Measurements from ENCODE around the gene CDC42BPA.

Gene CDC42BPA

DNA sequence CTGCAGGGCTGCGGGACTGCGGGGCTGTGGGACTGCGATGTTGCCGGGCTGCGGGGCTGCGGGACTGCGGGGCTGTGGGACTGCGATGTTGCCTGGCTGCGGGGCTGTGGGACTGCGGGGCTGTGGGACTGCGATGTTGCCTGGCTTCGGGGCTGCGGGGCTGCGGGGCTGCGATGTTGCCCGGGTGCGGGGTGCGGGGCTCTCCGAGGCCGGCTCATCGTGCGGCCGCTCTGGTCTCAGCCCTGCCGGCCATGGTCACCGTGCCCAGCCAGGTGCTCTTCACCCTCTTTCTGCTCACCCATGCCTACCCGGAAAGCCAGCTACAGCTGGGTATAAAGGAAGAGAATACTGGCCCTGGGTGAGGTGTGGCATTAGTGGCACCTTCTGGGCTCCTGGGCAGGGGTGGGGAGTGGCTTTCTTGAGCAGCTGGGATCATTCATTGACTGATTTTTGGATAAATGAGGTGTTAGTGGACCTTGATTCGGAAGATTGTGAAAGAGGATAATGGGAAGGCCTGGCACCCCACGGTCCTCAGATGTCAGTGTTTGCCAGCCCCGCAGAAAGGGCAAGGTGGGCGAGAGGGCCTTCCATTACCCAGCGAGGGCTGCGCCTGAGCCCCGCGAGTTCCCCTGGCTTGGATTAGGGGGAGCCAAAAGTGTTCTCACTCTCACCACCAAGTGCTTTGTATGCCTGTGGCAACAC lies 341.9 kb downstream of the CDC42BPA start:
- no peak overlapping the region for H3K4me3 ChIP-seq (ENCODE audit: low read length)
- TF ChIP-seq, protein P1, sequence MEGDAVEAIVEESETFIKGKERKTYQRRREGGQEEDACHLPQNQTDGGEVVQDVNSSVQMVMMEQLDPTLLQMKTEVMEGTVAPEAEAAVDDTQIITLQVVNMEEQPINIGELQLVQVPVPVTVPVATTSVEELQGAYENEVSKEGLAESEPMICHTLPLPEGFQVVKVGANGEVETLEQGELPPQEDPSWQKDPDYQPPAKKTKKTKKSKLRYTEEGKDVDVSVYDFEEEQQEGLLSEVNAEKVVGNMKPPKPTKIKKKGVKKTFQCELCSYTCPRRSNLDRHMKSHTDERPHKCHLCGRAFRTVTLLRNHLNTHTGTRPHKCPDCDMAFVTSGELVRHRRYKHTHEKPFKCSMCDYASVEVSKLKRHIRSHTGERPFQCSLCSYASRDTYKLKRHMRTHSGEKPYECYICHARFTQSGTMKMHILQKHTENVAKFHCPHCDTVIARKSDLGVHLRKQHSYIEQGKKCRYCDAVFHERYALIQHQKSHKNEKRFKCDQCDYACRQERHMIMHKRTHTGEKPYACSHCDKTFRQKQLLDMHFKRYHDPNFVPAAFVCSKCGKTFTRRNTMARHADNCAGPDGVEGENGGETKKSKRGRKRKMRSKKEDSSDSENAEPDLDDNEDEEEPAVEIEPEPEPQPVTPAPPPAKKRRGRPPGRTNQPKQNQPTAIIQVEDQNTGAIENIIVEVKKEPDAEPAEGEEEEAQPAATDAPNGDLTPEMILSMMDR (conservative IDR thresholded peaks at IDR 0.05; ENCODE audit: low read depth, low read length) = no peak
- DNase-seq (ENCODE audit: low read depth) = no peak

- H3K4me3 ChIP-seq (ENCODE audit: low read length) = no peak overlapping the region
- no peak for DNase-seq (ENCODE audit: low read depth)
- TF ChIP-seq, protein P1 (conservative IDR thresholded peaks at IDR 0.05; ENCODE audit: low read depth, low read length) = no peak
Measured at GRCh38 chr1:226975259-226976250, 342.7 kb downstream of the CDC42BPA start.

GRCh38 chr1:226974544-226975258 lies 343.6 kb downstream of the CDC42BPA start:
- no peak overlapping the region for H3K4me3 ChIP-seq (ENCODE audit: low read length)
- no peak for DNase-seq (ENCODE audit: low read depth)
- TF ChIP-seq, protein P1 (conservative IDR thresholded peaks at IDR 0.05; ENCODE audit: low read depth, low read length) = no peak

GRCh38 chr1:226973898-226974543 lies 344.3 kb downstream of the CDC42BPA start:
- no peak for DNase-seq (ENCODE audit: low read depth)
- H3K4me3 ChIP-seq (ENCODE audit: low read length) = no peak overlapping the region
- TF ChIP-seq, protein P1 (conservative IDR thresholded peaks at IDR 0.05; ENCODE audit: low read depth, low read length) = no peak

GRCh38 chr1:226973371-226973897 lies 344.9 kb downstream of the CDC42BPA start:
- no peak for DNase-seq (ENCODE audit: low read depth)
- no peak overlapping the region for H3K4me3 ChIP-seq (ENCODE audit: low read length)
- TF ChIP-seq, protein P1 (conservative IDR thresholded peaks at IDR 0.05; ENCODE audit: low read depth, low read length) = no peak

- DNase-seq (ENCODE audit: low read depth) = no peak
- TF ChIP-seq, protein P1 (conservative IDR thresholded peaks at IDR 0.05; ENCODE audit: low read depth, low read length) = no peak
- no peak overlapping the region for H3K4me3 ChIP-seq (ENCODE audit: low read length)
Measured at GRCh38 chr1:226972931-226973330, 345.4 kb downstream of the CDC42BPA start.

Measured in retinal pigment epithelial cell (primary cell).